ENCODE data around the gene TXNDC8.
"Not testable (repeated sequence)": the region's sequence is repeated elsewhere in the genome, so short reads cannot be mapped to it uniquely, and the experiment has no call there.

TXNDC8 gene

DNA sequence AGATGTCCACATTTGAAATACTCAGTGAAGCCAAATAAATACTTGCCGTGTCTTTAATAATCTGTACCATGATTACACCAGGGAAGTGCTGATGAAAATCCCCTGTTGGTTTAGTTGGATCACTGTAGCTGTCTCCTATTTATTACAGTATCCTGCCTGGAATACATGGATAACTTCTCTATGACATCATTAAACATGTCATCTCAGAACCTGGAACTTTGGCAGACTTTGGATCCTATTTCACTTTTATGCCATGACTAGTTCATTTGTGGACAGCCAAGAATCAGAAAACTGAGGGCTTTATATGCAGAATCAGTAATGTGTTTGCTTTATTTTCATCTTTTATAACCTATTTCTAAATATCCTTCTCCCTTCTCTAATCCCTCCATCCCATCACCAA lies at the start of gene TXNDC8:
TSS of gene TXNDC8 (minus strand) at position 137 of the 400 bp plus-strand sequence.
- no peak for DNase-seq
- intact Hi-C loops (cut with DNase I), result no loop called here

DNA sequence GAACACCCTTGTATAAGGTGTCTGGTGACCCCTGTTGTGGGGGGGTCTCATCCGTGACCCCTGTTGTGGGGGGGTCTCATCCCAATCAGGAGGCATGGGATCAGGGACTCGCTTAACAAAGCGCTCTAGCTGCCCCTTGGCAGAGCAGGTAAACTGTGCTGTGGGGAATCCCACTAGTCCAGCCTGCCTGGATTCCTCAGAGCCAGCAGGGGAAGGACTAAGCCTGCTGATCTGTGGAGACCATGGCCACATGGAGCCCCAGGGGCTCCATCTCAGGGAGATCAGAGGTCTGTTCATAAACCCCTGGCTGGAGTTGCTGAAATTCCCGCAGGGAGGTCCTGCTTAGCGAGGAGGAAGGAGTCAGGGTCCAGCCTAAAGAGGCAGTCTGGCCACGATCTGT lies 45.8 kb upstream of the TXNDC8 start:
- no peak for DNase-seq
- intact Hi-C loops (cut with DNase I), result no loop called here

DNA sequence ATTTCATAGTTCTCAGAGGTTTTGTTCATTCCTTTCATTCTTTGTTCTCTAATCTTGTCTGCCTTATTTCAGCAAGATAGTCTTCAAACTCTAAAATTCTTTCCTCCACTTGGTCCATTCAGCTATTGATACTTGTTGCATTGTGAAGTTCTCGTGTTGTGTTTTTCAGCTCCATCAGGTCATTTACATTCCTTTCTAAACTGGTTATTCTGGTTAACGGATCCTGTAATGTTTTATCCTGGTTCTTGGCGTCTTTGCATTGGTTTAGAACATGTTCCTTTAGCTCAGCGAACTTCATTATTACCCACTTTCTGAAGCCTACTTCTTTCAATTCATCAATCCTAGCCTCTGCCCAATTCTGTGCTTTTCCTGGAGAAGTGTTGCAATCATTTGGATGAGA lies 45.1 kb upstream of the TXNDC8 start:
- intact Hi-C loops (cut with DNase I), result no loop called here
- no peak for DNase-seq

DNA sequence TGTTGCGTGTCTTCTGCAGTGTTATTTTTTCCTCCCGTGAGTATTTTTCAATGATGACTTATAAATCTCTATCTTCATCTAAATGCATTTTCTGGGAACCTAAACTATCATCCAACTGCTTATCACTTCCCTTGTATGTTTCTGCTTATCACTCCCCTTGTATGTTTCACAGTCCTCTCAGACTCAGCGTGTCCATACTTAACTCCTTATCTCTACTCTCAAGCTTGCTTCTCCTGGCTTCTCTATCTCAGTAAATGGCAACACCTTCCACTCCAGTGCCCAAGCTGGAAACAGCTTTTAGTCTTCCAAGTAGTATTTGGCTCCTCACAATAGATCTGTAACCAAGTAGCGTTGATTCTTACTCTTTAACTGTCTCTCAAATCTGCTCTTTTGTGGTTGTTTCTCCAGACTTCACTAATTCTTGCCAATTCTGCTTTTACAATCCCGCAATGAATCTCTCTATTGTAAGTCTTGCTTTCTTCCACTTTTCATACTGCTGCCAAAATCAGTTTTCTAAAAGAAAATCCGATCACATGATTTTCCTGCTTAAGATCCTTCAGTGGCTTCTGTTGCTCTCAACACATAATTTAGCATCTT lies 33.8 kb upstream of the TXNDC8 start:
- no peak for DNase-seq
- intact Hi-C loops (cut with DNase I), result no loop called here

DNA sequence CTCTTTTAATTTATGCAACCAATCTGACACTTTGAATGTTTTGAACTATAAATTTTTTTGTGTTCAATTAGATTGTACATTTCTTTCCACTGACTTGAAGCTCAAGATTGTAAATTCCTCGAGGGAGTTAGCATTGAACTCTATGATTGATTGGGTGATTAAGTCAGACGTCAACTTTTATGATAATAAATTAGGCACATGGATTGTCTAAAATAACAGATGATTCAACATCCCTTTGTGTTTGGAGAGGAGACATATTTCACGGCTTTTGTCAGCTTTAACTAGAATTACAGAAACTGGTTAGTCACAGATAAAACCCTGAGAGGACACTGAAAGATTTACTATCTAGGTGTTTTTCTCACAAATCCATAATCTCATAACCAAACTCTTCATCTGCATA lies 32.7 kb upstream of the TXNDC8 start:
- intact Hi-C loops (cut with DNase I), result no loop called here
- no peak for DNase-seq

DNA sequence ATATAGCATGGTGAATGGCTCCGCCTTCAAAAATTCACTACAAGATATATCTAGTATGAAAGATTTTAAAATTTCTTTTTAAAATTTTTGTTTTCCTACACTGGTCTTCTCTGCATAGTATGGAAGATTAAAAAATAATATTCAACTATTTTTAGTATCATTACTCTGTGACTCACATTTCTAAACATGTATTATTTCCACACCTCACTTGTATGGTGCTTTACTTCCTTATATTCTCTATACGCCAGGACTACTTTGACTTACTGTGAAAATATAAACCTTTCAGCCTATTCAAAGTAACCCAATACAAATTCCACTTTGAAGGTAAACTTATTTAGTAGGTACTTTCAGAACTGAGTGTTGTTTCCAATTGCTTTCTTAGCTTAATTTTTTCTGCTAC lies 26.8 kb upstream of the TXNDC8 start:
- no peak for DNase-seq
- intact Hi-C loops (cut with DNase I), result no loop called here

DNA sequence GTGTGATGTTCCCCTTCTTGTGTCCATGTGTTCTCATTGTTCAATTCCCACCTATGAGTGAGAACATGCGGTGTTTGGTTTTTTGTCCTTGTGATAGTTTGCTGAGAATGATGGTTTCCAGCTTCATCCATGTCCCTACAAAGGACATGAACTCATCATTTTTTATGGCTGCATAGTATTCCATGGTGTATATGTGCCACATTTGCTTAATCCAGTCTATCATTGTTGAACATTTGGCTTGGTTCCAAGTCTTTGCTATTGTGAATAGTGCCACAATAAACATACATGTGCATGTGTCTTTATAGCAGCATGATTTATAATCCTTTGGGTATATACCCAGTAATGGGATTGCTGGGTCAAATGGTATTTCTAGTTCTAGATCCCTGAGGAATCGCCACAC lies 21.3 kb upstream of the TXNDC8 start:
- DNase-seq; intact Hi-C loops (cut with DNase I): not testable (repeated sequence)

DNA sequence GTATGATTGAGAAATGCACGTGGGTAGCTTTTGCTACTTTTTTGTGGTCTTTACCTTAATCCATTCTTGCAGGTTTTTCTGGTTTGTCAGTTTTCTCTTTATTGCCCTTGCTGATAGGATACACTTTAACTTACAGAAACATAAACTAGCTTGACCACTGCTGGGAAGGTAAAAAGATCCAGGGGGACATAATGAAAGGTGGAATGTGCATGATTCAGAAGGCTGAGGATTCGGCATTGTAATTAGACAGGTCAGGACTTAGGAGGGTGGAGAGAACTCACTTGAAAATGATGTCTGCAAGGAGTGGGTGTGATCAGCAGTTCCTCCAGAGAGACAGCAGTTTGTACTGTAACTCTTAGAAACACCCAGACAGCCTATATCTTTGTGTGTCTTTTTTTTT lies 19.8 kb upstream of the TXNDC8 start:
- intact Hi-C loops (cut with DNase I), result no loop called here
- peak in 1 of 42 donors; percentile 7 for DNase-seq

DNA sequence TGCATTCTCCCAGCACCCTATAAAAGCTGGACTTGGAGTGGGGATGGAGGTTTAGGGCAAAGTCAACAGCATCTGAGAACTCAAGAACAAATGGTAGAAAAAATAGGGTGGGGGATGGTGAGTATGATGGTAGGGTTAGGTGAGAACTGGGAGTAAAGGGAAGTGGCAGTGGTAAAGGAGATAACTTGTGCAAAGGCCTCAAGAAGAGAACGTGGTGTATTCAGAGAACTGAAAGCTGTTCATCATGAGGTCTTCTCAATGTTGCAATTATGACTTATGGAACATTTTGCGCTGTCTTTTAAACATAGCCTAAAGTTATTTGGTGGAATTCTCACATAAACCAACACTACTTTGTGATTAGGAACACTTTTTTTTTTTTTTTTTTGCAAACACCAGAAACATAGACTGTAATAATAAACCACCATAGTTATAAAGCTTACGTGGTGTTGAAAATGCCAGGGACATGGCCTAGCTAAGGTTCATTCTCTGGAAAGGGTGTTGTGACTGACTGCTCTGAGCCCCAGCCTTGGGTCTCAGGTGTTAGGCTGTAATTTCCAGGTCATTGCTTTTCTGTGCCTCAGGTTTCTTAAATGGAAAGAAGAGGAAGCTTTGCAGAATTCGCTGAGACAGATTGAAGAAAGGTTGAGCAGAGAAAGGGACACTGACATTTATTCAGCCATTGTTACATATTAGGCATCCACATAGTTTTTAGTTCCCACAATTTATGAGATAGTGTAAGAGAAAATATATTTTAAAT lies 19.2 kb upstream of the TXNDC8 start:
- intact Hi-C loops (cut with DNase I), result no loop called here
- no peak for DNase-seq

DNA sequence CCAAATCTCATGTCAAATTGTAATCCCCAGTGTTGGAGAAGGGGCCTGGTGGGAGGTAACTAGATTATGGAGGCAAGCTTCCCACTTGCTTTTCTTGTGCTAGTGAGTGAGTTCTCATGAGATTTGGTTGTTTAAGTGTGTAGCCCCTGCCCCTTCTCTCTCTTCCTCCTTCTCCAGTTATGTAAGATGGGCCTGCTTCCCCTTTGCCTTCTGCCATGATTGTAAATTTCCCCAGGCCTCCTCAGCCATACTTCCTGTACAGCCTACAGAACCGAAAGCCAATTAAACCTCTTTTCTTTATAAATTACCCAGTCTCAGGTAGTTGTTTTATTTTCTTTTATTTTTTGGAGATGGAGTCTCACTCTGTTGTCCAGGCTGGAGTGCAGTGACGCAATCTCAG lies 18.2 kb upstream of the TXNDC8 start:
- intact Hi-C loops (cut with DNase I), result no loop called here
- DNase-seq, result no peak

DNA sequence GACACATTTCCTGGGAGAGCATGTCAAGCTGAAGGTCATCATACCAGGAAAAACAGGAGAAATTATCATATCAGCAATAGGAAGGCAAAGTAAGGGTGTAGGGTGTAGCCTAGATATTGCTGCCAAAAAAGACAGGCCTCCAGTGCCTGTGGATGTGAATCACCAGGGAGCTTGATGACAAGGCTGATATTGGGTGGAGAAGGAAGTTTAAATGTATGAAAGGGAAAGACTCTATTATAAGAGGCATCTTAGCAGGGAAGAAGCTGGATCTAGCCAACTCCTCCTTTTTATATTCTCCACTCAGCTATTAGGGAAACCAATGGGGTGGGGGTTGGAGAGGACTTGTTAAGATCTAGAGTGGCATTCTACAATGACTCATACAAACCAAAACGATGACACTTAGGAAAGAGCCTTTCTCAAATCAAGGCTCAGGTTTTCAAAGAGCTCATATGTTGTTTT lies 13.4 kb upstream of the TXNDC8 start:
- intact Hi-C loops (cut with DNase I), result no loop called here
- DNase-seq, result no peak

DNA sequence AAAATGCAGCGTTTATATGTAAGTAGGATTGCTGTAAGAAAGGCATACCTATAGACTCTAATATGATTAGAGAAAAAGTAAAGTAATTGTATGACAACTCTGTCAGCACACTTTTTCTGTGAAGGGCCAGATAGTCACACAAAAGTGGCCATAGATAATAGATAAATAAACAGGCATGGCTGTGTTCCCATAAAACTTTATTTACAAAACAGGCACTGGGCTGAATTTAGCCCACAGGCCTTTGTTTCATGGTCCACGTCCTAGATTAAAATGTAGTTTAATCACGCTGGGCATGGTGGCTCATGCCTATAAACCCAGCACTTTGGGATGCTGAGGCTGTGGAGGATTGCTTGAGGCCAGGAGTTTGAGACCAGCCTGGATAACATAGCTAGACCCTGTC lies 8.7 kb upstream of the TXNDC8 start:
- no peak for DNase-seq
- intact Hi-C loops (cut with DNase I), result no loop called here

DNA sequence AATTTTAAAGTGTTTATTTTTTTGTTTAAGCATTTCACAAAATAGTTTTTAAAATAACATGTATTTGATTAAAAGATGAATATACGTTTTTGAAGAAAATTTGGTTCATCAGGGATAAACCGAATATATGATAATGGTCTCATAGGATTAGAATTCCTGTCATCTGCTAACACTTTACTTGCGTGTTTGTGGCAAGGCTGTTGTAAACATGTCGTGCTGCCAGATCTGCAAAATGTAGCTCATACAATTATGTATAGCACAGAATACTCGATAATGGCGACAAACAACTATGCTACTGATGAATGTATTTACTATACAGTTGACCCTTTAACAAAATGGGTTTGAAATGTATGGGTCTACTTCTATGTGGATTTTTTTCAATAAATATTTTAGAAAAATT lies 7.2 kb upstream of the TXNDC8 start:
- intact Hi-C loops (cut with DNase I), result no loop called here
- DNase-seq, result no peak

DNA sequence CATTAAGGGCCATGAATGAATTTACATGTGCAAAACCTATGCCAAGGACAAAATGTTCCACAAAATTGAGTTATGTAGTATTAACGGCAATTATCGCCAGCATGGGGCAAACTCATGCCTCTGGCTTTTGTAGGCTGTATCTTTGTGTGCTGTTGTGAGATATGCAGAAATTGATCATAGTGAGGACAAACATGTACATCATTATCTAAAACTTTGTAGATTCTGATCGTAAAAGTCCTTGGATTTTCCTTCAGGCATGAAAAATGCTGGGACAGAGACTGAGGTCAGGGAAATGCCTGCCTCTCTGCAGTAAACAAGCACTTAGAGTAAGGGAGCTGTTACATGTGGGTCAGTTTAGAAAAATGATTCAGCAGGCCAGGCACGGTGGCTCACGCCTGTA lies 5.9 kb upstream of the TXNDC8 start:
- no peak for DNase-seq
- intact Hi-C loops (cut with DNase I), result no loop called here

DNA sequence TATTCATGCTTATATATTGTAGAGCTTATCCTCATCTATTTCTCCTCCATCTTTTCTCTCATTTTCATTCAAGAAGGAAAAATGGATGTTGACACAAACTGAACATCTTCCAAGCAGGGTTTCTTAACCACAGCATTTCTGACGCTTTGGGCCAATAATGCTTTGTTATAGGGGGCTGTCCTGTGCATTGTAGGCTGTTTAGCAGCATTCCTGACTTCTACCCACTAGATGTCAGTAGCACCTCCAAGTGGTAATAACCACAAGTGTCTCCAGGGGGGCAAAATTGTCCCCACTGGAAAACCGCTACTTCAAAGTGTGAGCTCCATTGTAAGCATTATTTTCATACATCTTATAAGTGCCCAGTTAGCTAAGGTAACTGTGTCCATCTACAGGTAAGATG lies 2.6 kb upstream of the TXNDC8 start:
- intact Hi-C loops (cut with DNase I), result no loop called here
- DNase-seq, result peak in 7 of 42 donors; percentile 4 to 54 (median 13)

DNA sequence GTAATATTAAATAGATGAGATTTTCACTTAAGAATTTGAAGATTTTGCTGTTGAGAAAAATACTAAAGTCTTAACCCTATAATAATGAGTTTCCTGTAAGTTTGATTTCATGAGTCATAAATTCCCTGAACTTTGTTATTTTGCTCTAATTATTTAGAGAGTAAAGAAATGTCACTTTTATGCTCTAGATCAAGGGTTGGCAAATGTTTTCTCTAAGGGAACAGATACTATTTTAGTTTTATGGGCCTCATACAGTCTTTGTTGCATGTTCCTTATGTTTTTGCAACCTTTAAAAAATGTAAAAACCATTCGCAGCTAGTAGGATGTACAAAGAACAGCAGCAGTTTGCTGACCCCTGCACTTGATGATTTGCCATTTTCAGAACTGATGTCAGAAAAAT lies 480 bp upstream of the TXNDC8 start:
- intact Hi-C loops (cut with DNase I), result no loop called here
- DNase-seq, result no peak

DNA sequence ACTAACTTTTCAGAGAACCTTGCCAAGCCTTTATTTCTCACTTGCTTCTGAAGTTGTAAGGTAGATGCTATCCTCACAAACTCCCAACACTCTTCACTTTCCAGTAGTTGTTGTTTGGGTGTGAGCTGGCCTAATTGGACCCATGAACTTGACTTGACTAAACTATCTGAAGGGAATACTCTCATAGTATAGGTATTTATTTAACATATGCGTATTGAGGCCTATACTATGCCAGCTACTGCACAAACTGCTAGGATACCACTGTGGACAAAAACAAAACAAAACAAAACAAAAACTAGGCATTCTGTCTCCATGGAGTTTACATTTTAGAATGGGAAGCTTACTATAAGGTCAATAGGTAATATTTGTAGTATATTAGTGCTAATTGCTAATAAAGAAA lies 1.3 kb downstream of the TXNDC8 start:
- DNase-seq, result no peak
- intact Hi-C loops (cut with DNase I), result no loop called here

DNA sequence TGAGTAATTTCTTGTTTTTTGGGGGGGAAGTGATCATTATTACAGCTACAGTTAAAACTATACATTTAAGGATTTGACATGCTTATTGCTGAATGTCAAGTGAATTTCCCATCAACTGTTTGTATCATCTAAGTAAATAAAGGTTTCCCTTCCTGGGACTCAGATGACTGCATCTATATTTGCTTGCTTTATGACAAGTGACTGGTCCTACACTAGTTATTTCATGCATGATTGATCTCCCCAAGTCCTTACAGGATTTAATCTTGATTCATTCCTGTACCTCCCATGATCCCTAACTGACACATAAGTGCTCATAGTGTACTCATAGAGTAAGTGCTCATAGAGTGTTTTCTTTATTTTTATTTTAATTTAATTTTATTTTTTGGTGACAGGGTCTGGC lies 2.8 kb downstream of the TXNDC8 start:
- DNase-seq, result no peak
- intact Hi-C loops (cut with DNase I), result no loop called here

DNA sequence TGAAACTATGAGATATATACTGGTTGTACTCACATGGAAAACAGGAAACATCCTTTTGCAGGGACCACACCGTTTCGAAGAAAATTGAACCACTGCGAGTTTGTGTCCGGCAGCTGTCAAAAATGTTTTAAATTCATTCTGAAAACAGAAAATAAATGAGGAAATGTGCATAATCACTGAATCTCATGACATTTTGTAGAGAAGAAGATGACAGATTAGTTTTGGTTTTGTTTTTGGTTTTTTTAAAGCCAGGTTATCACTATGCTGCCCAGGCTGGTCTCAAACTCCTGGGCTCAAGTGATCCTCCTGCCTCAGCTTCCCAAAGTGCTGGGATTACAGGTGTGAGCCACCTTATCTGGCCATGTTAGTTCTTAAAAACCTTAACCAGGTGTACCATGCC lies 3.5 kb downstream of the TXNDC8 start:
- no peak for DNase-seq
- intact Hi-C loops (cut with DNase I), result no loop called here

DNA sequence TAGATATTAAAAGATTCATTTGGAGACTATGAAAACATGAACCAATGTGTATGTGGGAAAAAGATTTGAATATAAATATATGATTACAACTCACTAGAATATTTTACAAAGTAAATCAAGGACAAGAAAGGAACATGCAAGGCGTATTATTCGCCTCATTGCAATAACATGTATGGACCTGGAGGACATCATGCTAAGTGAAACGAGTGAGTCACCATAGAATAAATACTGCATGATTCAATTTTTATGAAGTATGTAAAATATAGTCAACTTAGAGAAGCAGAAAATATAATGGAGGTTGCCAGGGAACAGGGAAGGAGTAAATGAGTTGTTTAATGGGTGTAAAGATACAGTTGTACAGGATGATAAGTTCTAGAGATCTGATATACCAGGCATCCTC lies 4.9 kb downstream of the TXNDC8 start:
- intact Hi-C loops (cut with DNase I), result no loop called here
- DNase-seq, result no peak

DNA sequence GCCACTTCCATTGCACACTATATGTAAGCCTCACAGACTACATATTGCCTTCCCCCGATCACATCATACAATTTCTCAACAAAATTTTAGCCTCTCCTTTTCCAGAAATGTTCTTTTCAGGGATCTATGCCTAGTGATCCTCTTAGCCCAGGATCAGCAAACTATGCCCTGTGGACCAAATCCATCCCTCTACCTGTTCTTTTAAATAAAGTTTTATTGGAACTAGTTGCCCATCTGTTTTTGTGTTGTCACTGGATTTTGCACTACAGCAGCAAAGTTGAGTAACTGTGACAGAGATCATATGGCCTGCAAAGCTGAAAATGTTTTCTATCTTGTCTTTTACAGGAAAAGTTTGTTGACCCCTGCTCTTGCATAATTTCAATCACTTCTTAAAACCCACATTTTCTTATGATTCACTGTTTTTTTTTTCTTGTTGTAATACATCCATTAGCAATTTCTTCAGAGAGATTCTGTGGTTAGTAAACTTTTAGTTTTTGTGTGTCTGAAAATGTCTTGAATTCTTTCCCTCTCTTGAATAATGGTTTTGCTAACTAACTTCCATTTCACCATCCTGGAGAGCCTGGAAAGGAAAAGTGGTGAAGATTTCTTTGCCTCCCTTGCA lies 7.1 kb downstream of the TXNDC8 start:
- DNase-seq, result no peak
- intact Hi-C loops (cut with DNase I), result no loop called here
